NCI-H2029 treated with DMSO at 0.1 percent for 48 hours (cell line): ENCODE data around the gene PROKR1.
"Not testable (repeated sequence)": the region's sequence is repeated elsewhere in the genome, so short reads cannot be mapped to it uniquely, and the experiment has no call there.

Experiments
- DNase-seq: peaks from one replicate; lab custom pipeline; 2025; lab: John Stamatoyannopoulos, UW

The PROKR1 gene

GRCh38 chr2:68658266-68658665 is 14.9 kb downstream of the PROKR1 start:
- DNase-seq: no peak

GRCh38 chr2:68659081-68659480 is 15.7 kb downstream of the PROKR1 start:
- DNase-seq: no peak

- DNase-seq: no peak
Measured at GRCh38 chr2:68660658-68661057, 17.3 kb downstream of the PROKR1 start.

GRCh38 chr2:68662466-68662865 is 19.1 kb downstream of the PROKR1 start:
- DNase-seq: no peak

GRCh38 chr2:68663371-68664156 is 20.2 kb downstream of the PROKR1 start:
- no peak for DNase-seq

- no peak for DNase-seq
Measured at GRCh38 chr2:68667371-68667770, 24.0 kb downstream of the PROKR1 start.

- DNase-seq: no peak
Measured at GRCh38 chr2:68669651-68670050, 26.3 kb downstream of the PROKR1 start.

- no peak for DNase-seq
Measured at GRCh38 chr2:68671961-68672360, 28.6 kb downstream of the PROKR1 start.

GRCh38 chr2:68673631-68674030 is 30.3 kb downstream of the PROKR1 start:
- DNase-seq: no peak

GRCh38 chr2:68675470-68675869 is 32.1 kb downstream of the PROKR1 start:
- no peak for DNase-seq

- not testable (repeated sequence) for DNase-seq
Measured at GRCh38 chr2:68677837-68678236, 34.5 kb downstream of the PROKR1 start.

- not testable (repeated sequence) for DNase-seq
Measured at GRCh38 chr2:68679166-68679916, 36.0 kb downstream of the PROKR1 start.

GRCh38 chr2:68679917-68680267 is 36.5 kb downstream of the PROKR1 start:
- peak; percentile 5 for DNase-seq

GRCh38 chr2:68684197-68684596 is 40.8 kb downstream of the PROKR1 start:
- no peak for DNase-seq

- DNase-seq: no peak
Measured at GRCh38 chr2:68686178-68686577, 42.8 kb downstream of the PROKR1 start.

- DNase-seq: no peak
Measured at GRCh38 chr2:68687018-68687417, 43.6 kb downstream of the PROKR1 start.

- DNase-seq: no peak
Measured at GRCh38 chr2:68689553-68690537, 46.5 kb downstream of the PROKR1 start.

- no peak for DNase-seq
Measured at GRCh38 chr2:68690851-68691250, 47.5 kb downstream of the PROKR1 start.

- no peak for DNase-seq
Measured at GRCh38 chr2:68692511-68692910, 49.1 kb downstream of the PROKR1 start.

- DNase-seq: no peak
Measured at GRCh38 chr2:68693951-68694350, 50.6 kb downstream of the PROKR1 start.

GRCh38 chr2:68695971-68696370 is 52.6 kb downstream of the PROKR1 start:
- DNase-seq: no peak

GRCh38 chr2:68696554-68696953 is 53.2 kb downstream of the PROKR1 start:
- no peak for DNase-seq
